CD4-positive, alpha-beta T cell (primary cell): ENCODE results near the gene CEP57L1. TPM values are rescaled to one million over a fixed set of nuclear protein-coding genes. Genes with fewer than 3 reads are reported as not detected.

Experiments used
- ATAC-seq: fragments of 200-7000 bp; cut with Tn5 transposase; one replicate; pipeline ENCODE4 v1.10.0; 2022; ENCODE audit warnings: mild to moderate bottlenecking; ENCODE audit not compliant: poor library complexity
- CTCF ChIA-PET: fragments of 350-600 bp; sonication (Branson Sonifier 250); formaldehyde crosslinking; loops from one replicate; lab custom pipeline; 2021; ENCODE audit warnings: antibody characterized with exemption, inconsistent platforms; lab: Charles Lee
- POLR2A ChIA-PET: fragments of 350-600 bp; sonication (Branson Sonifier 250); formaldehyde crosslinking; loops from one replicate; lab custom pipeline; 2021; ENCODE audit warnings: antibody characterized with exemption, inconsistent platforms; lab: Charles Lee
- DNase-seq, 14 experiments: peaks; one replicate each; pipeline ENCODE4 v3.0.0-alpha.2; 2013 to 2020; ENCODE audit warnings: mixed read lengths in 2 of 14
- H3K27ac ChIP-seq, 2 donors: one replicate each; pipeline versions ENCODE4 v1.5.1 to v1.7.0; 2013; ENCODE audit warnings: low read length in 2 of 2, low read depth in 1 of 2, mild to moderate bottlenecking in 1 of 2
- H3K27me3 ChIP-seq, 2 experiments: 1 replicate in 1 of 2; 2 replicates in 1 of 2; pipeline versions ENCODE4 v1.6.1 to v1.7.0; 2013; ENCODE audit warnings: low read length in 2 of 2, control low read depth in 1 of 2, mild to moderate bottlenecking in 1 of 2, moderate library complexity in 1 of 2; ENCODE audit not compliant: insufficient read depth in 2 of 2, control insufficient read depth in 1 of 2
- H3K36me3 ChIP-seq: one replicate; pipeline ENCODE4 v1.6.1; 2013; ENCODE audit warnings: low read length, control low read depth; ENCODE audit not compliant: insufficient read depth
- H3K4me1 ChIP-seq: one replicate; pipeline ENCODE4 v1.6.1; 2013; ENCODE audit warnings: low read length, control low read depth; ENCODE audit not compliant: insufficient read depth
- H3K4me3 ChIP-seq: one replicate; pipeline ENCODE4 v1.5.1; 2013; ENCODE audit warnings: mild to moderate bottlenecking, low read length, moderate library complexity
- H3K9me3 ChIP-seq, 2 experiments: 1 replicate in 1 of 2; 2 replicates in 1 of 2; pipeline versions ENCODE4 v1.6.1 to v1.7.0; 2013; ENCODE audit warnings: low read length in 2 of 2, mild to moderate bottlenecking in 2 of 2, control low read depth in 1 of 2, moderate library complexity in 1 of 2; ENCODE audit not compliant: control insufficient read depth in 1 of 2, insufficient read depth in 1 of 2
- H3K27ac Mint-ChIP-seq: one replicate; pipeline ENCODE4 v1.8.0; 2020; ENCODE audit warnings: mixed read lengths
- H3K27me3 Mint-ChIP-seq: one replicate; pipeline ENCODE4 v1.8.0; 2021; ENCODE audit warnings: mixed read lengths
- H3K36me3 Mint-ChIP-seq: one replicate; pipeline ENCODE4 v1.8.0; 2021; ENCODE audit warnings: low read depth, mixed read lengths
- H3K4me1 Mint-ChIP-seq: one replicate; pipeline ENCODE4 v1.8.0; 2021; ENCODE audit warnings: low read depth, mixed read lengths
- H3K4me3 Mint-ChIP-seq: one replicate; pipeline ENCODE4 v1.8.0; 2020; ENCODE audit warnings: mild to moderate bottlenecking, mixed read lengths
- H3K9me3 Mint-ChIP-seq: one replicate; pipeline ENCODE4 v1.8.0; 2020; ENCODE audit warnings: mixed read lengths
- intact Hi-C, 2 experiments: fragments of 100-400 bp; cut with DNase I in 1 of 2; cut with micrococcal nuclease in 1 of 2; formaldehyde crosslinking; loops; one replicate each; pipeline versions ENCODE4 v1.15.1 to v1.9.0; 2023 to 2025; cut with DNase I, micrococcal nuclease
- total RNA-seq, 174 experiments: library from RNA in 2 of 174; stranded (reverse) in 2 of 174; gene quantifications; one replicate each; pipeline ENCODE4 v1.2.3 and lab custom pipeline; 2021 to 2026
- TF ChIP-seq, protein P1 (sequence below): fragments of 200-600 bp; IDR thresholded peaks from one replicate; pipeline ENCODE4 v1.8.0; 2022; ENCODE audit warnings: antibody characterized with exemption, mild to moderate bottlenecking

CEP57L1 gene
- total RNA-seq, 2 experiments from 2014 or later = 3.8 to 4.8 TPM

DNA sequence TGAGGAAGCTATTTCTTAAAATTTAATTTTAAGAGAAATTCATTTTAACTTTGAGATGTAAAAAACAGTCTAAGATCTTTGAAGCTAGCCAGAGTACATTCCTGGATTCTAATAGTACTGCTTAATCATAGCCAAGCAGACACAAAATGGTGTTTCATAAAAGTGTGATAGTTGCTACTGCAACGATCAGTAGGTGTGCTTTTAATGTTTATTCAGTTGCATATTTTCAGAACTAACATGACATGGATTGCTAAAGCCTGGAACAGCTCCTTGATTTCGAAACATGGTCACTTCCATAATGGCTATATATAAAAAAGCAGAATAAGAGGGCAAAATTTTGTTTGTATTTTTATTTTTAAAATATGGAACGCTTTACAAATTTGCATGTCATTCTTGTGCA is 36.2 kb upstream of the CEP57L1 start:
- H3K27ac ChIP-seq = peak overlapping the region; percentile 29 to 63
- H3K27ac Mint-ChIP-seq = peak overlapping the region; percentile 79

DNA sequence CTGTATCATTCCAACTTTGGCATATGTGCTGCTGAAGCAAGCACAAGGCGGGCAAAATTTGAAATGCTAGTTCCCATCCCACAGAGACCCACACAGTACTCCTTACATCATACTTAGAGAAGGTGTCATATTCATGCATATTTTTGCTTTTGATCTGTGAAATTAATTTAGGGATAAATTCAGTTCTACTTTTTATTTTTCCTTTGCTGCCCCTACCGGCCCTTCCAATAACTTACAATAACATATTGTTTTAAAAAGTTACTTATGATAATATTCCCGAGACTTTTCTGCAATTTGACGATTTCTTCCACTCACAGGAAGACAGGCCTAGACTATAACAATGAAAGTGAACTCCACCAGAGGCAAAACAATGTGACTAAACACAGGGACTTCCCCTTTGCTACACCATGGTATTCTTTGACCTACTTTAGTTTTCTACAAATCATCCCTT is 35.7 kb upstream of the CEP57L1 start:
- Histone ChIP-seq H3K27me3 (no peaks in the 10 kb centered on the region), H3K27ac (peak overlapping the region; percentile 29 to 63), H3K4me1 (peaks cover 18% of the 10 kb centered on the region), H3K4me3 (no peak overlapping the region), H3K9me3 (no peaks in the 10 kb centered on the region), H3K36me3 (no peaks in the 10 kb centered on the region)
- Mint-ChIP-seq H3K9me3 (no peaks in the 10 kb centered on the region), H3K36me3 (no peaks in the 10 kb centered on the region), H3K27ac (peak overlapping the region; percentile 79), H3K4me3 (peak overlapping the region; percentile 11), H3K4me1 (peaks cover 67% of the 10 kb centered on the region), H3K27me3 (no peaks in the 10 kb centered on the region)
- peak; percentile 99 for ATAC-seq
- DNase-seq = peak in 4 of 14 experiments; percentile 21 to 83 (median 78)
- ChIA-PET POLR2A (interaction anchor here (2.5 kb wide), 1 partner anchor 50 kb away, joined by 14 read pairs; no protein-coding TSS in a partner anchor), CTCF (interaction anchor here (0.6 to 3.0 kb wide), 3 partner anchors 13 to 112 kb away, joined by 3 to 9 read pairs (median 3); no protein-coding TSS in a partner anchor)
- TF ChIP-seq, protein P1, sequence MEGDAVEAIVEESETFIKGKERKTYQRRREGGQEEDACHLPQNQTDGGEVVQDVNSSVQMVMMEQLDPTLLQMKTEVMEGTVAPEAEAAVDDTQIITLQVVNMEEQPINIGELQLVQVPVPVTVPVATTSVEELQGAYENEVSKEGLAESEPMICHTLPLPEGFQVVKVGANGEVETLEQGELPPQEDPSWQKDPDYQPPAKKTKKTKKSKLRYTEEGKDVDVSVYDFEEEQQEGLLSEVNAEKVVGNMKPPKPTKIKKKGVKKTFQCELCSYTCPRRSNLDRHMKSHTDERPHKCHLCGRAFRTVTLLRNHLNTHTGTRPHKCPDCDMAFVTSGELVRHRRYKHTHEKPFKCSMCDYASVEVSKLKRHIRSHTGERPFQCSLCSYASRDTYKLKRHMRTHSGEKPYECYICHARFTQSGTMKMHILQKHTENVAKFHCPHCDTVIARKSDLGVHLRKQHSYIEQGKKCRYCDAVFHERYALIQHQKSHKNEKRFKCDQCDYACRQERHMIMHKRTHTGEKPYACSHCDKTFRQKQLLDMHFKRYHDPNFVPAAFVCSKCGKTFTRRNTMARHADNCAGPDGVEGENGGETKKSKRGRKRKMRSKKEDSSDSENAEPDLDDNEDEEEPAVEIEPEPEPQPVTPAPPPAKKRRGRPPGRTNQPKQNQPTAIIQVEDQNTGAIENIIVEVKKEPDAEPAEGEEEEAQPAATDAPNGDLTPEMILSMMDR = no peak
- intact Hi-C loops = loop anchor here (2.0 to 5.0 kb wide), 2 partner anchors 37 to 51 kb away; no protein-coding TSS in a partner anchor

More for the DNA sequence above, 36.2 kb upstream of the CEP57L1 start:
- H3K9me3 ChIP-seq = no peaks in the 10 kb centered on the region
- Mint-ChIP-seq H3K36me3 (no peaks in the 10 kb centered on the region), H3K27me3 (no peaks in the 10 kb centered on the region), H3K9me3 (no peaks in the 10 kb centered on the region), H3K4me1 (peaks cover 63% of the 10 kb centered on the region), H3K4me3 (no peak overlapping the region)
- intact Hi-C loops = loop anchor here (2.0 to 5.0 kb wide), 2 partner anchors 37 to 50 kb away; no protein-coding TSS in a partner anchor
- no peaks in the 10 kb centered on the region for H3K27me3 ChIP-seq
- peaks cover 18% of the 10 kb centered on the region for H3K4me1 ChIP-seq
- no peak for ATAC-seq
- H3K4me3 ChIP-seq = no peak overlapping the region
- CTCF ChIA-PET = interaction anchor here (0.6 to 3.0 kb wide), 2 partner anchors 14 to 112 kb away, joined by 3 to 9 read pairs; no protein-coding TSS in a partner anchor
- no peak for DNase-seq
- H3K36me3 ChIP-seq = no peaks in the 10 kb centered on the region
- POLR2A ChIA-PET = interaction anchor here (0.7 to 2.5 kb wide), 3 partner anchors 12 to 317 kb away, joined by 3 to 14 read pairs (median 3); no protein-coding TSS in a partner anchor
- TF ChIP-seq, protein P1 = no peak

DNA sequence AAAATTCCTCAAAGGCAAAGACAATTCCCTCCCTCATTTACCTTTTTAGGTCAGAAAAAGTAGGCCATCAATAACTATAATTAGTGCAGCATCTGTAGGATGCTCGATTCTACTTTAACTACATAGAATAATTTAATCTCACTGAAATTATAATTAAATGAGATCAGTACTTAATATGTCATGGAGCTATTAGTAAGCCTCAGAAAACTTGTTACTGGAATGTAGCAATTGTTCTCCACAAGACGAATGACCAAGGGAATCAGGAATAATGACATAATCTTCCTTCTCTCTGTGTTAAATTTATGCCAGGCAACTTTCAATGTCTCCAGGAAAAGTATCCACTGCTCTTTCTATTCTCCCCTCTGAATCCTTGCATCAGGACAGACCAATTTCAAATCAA is 34.7 kb upstream of the CEP57L1 start:
- no peak for ATAC-seq
- intact Hi-C loops = no loop called here
- Histone ChIP-seq H3K36me3 (no peaks in the 10 kb centered on the region), H3K4me3 (no peak overlapping the region), H3K4me1 (peaks cover 18% of the 10 kb centered on the region), H3K27me3 (no peaks in the 10 kb centered on the region), H3K9me3 (no peaks in the 10 kb centered on the region), H3K27ac (peak overlapping the region in 1 of 2 donors; percentile 63)
- Mint-ChIP-seq H3K9me3 (no peaks in the 10 kb centered on the region), H3K27ac (peak overlapping the region; percentile 79), H3K4me3 (no peak overlapping the region), H3K4me1 (peaks cover 73% of the 10 kb centered on the region), H3K36me3 (no peaks in the 10 kb centered on the region), H3K27me3 (no peaks in the 10 kb centered on the region)
- CTCF ChIA-PET = interaction anchor here (1.0 to 3.0 kb wide), 2 partner anchors 12 to 56 kb away, joined by 3 to 9 read pairs; no protein-coding TSS in a partner anchor
- TF ChIP-seq, protein P1 = no peak
- POLR2A ChIA-PET = interaction anchor here (2.5 kb wide), 1 partner anchor 51 kb away, joined by 14 read pairs; no protein-coding TSS in a partner anchor
- no peak for DNase-seq
